Measurements from ENCODE around the gene ASS1. TPM values are rescaled to one million over a fixed set of nuclear protein-coding genes. Genes with fewer than 3 reads are reported as not detected.

ASS1 gene
- total and polyA plus RNA-seq, 9 donors, result 63.4 to 238 (median 87.0) TPM

GRCh38 chr9:130526193-130526853 lies 81.6 kb downstream of the ASS1 start:
- no peak overlapping the region for H3K27ac ChIP-seq
- intact Hi-C loops (cut with DNase I), result no loop called here
- H3K36me3 ChIP-seq, result no peaks in the 10 kb centered on the region
- no peaks in the 10 kb centered on the region for H3K27me3 ChIP-seq
- TF ChIP-seq POLR2A (IDR thresholded peaks at IDR 0.05) (no peak), EP300 (IDR thresholded peaks at IDR 0.05) (no peak)
- TF ChIP-seq, protein P1, sequence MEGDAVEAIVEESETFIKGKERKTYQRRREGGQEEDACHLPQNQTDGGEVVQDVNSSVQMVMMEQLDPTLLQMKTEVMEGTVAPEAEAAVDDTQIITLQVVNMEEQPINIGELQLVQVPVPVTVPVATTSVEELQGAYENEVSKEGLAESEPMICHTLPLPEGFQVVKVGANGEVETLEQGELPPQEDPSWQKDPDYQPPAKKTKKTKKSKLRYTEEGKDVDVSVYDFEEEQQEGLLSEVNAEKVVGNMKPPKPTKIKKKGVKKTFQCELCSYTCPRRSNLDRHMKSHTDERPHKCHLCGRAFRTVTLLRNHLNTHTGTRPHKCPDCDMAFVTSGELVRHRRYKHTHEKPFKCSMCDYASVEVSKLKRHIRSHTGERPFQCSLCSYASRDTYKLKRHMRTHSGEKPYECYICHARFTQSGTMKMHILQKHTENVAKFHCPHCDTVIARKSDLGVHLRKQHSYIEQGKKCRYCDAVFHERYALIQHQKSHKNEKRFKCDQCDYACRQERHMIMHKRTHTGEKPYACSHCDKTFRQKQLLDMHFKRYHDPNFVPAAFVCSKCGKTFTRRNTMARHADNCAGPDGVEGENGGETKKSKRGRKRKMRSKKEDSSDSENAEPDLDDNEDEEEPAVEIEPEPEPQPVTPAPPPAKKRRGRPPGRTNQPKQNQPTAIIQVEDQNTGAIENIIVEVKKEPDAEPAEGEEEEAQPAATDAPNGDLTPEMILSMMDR (IDR thresholded peaks at IDR 0.05), result no peak
- no peak overlapping the region for H3K4me3 ChIP-seq
- no peaks in the 10 kb centered on the region for H3K4me1 ChIP-seq (ENCODE audit: insufficient read depth)
- no peak for DNase-seq
- WGBS, 3 donors, result 74 to 80% (median 78%) methylated on average over 18 of the region's 18 CpGs
- H3K9me3 ChIP-seq, result no peaks in the 10 kb centered on the region

DNA sequence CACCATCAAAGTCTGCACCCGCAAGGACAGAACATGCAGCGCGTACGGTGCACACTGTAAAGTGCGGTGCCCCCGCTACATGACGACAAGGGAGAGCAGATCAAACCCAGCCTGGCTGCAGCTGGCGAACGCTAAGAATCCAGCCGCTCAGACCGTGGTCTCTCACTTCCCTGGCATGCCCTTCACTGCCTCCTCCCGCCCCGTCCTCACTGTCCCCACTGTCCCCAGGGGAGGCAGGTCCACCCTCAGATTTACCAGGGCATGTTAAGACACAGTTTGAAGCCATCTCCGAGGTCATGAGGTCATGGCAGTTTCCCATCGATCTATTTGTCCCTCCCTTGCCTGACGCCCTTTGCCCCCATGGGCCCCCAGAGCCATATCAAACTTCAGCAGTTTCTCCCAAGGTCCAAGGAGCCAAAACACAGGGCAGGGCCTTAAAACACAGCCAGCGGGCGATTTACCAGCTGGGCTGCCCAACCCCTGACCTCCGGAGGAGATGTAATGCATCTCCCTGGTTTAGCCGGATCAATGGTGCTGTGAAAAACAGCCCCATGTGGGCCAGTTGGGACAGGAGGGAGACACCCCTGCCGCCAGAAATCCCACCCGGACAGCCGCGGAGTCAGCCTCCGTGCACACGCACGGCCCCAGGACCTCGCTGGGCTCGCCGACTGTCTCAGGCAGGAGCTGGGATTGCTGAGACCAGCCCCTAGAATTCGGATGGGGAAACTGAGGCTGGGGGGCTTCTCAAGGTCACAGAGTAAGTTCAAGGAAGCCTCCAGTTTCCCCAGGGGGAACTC lies 82.3 kb downstream of the ASS1 start:
- intact Hi-C loops (cut with DNase I), result no loop called here
- Histone ChIP-seq H3K27me3 (no peaks in the 10 kb centered on the region), H3K36me3 (no peaks in the 10 kb centered on the region), H3K9me3 (no peaks in the 10 kb centered on the region), H3K4me3 (no peak overlapping the region), H3K27ac (no peak overlapping the region), H3K4me1 (ENCODE audit: insufficient read depth) (no peaks in the 10 kb centered on the region)
- TF ChIP-seq EP300 (IDR thresholded peaks at IDR 0.05), result no peak
- WGBS, 3 donors, result 67 to 76% (median 70%) methylated on average over 29 to 31 of the region's 31 CpGs
- DNase-seq, result no peak

GRCh38 chr9:130527651-130528310 lies 83.0 kb downstream of the ASS1 start:
- Histone ChIP-seq H3K9me3 (no peaks in the 10 kb centered on the region), H3K27me3 (no peaks in the 10 kb centered on the region), H3K27ac (no peak overlapping the region), H3K4me3 (no peak overlapping the region), H3K36me3 (no peaks in the 10 kb centered on the region), H3K4me1 (ENCODE audit: insufficient read depth) (no peaks in the 10 kb centered on the region)
- no peak for DNase-seq
- WGBS, 3 donors, result 74 to 77% (median 77%) methylated on average over 13 of the region's 13 CpGs
- intact Hi-C loops (cut with DNase I), result no loop called here
- TF ChIP-seq POLR2A (IDR thresholded peaks at IDR 0.05) (no peak), EP300 (IDR thresholded peaks at IDR 0.05) (no peak)
- TF ChIP-seq, protein P1 (IDR thresholded peaks at IDR 0.05), result no peak

GRCh38 chr9:130528674-130529073 lies 83.9 kb downstream of the ASS1 start:
- Histone ChIP-seq H3K36me3 (no peaks in the 10 kb centered on the region), H3K4me3 (no peak overlapping the region), H3K27me3 (no peaks in the 10 kb centered on the region), H3K27ac (no peak overlapping the region), H3K4me1 (ENCODE audit: insufficient read depth) (no peaks in the 10 kb centered on the region), H3K9me3 (no peaks in the 10 kb centered on the region)
- no peak for TF ChIP-seq EP300 (IDR thresholded peaks at IDR 0.05)
- TF ChIP-seq, protein P1 (IDR thresholded peaks at IDR 0.05), result no peak
- TF ChIP-seq POLR2A (IDR thresholded peaks at IDR 0.05), result no peak
- no peak for DNase-seq
- intact Hi-C loops (cut with DNase I), result no loop called here
- 65 to 80% (median 70%) methylated on average over 8 of the region's 8 CpGs for WGBS, 3 donors
